ENCODE data around the gene KCNMA1.
"Not testable (repeated sequence)": the region's sequence is repeated elsewhere in the genome, so short reads cannot be mapped to it uniquely, and the experiment has no call there.

The KCNMA1 gene

DNA sequence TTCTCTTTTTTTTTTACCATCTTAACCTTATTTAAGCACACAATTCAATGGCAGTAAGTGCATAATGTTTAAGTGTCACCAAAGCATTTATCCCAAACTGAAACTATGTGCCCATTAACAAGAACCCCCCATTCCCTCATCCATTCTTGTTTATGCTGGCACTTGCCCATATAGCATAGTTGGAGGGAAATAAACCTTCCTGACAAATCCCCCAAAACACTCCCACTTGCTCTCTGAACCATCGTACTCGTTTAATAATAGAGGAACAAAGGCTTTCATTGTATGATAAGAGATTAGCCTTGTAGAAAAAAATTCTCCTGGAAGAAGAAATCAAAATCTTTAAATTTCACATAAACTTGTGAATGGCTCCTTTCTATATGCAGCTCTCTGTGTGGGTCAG, 26.4 kb upstream of the KCNMA1 start:
- DNase-seq (ENCODE audit: low read depth in 1 of 2, low spot score in 1 of 2) = no peak

DNA sequence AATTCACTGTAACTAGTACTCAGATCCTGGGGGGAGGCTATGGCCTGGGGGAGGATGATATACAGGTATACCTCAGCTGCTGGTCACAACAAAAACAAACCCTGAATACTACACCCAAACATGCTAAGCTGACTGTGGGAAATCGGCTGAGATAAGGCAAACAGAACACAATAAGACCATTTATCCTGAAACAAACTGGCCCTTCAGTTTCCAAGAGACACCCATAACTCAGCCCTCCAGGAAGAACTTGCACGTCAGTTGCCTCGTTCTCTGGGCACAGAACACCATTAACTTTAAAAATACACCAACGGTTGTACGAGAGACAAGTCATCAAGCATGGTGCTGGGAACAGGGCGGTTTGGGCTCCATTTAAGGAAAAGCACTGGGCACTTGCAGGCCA, 24.1 kb upstream of the KCNMA1 start:
- no peak for DNase-seq (ENCODE audit: low read depth in 1 of 2, low spot score in 1 of 2)

DNA sequence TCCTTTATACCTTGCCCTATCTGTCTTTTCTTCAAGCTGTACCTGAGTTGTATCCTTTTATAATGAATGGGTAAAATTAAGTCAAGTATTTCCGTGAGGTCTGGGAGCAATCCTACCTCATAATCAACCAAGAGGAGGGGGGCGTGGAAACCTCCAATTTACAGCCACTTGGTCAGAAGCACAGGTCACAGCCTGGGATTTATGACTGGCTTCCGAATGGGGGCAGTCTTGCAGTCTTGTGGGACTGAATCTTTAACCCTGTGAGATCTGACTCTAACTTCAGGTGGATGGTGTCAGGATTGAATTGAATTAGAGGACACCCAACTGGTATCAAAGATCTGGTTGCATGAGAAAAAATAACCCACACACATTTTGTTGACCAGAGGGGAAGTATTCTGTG, 23.5 kb upstream of the KCNMA1 start:
- DNase-seq (ENCODE audit: low read depth in 1 of 2, low spot score in 1 of 2) = no peak

DNA sequence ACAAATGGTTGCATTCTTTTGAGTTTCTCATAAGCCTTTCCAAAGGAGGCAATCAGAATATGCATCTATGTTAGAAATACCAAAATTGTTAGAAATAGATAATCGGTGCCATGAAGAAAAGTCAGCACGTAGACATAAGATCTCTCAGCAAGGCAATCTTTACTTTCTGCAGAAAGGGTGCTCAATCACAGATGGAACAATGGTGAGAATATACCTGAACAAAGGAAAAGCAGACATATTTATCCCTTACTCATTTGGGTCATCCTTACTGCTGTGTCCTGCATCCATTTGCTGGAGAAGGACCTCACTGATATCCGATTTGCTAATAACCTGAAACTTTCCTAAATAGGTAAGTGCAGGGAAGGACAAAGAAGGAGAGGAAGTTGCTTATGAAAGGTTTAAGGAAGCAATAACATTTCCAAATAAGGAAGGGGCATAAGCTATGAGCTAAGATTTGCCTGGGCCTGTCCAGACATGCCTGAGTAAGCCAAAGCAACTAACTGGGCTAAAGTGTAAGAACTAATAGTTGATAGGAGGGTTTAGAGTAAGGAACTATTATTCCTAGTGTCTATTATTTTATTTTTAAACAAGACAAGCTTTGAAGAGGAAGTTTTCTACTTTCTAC, 21.6 kb upstream of the KCNMA1 start:
- DNase-seq (ENCODE audit: low read depth in 1 of 2, low spot score in 1 of 2) = not testable (repeated sequence)

DNA sequence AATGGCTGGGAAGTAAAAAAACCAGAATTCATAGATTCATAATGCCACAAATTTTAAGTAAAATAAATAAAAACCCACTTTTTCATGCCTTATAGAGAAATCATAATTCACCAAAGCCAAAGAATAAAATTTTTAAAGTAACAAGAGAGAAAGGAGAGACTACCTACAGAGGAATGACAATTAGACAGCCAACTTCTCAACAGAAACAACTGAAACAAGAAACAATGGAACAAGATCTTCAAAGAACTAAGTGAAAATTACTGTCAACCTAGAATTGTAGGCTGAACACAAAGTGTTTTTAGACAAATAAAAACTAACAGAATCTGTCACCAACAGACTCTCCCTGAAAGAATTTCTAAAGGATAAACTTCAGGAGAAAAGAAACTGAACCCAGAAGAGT, 15.6 kb upstream of the KCNMA1 start:
- no peak for DNase-seq (ENCODE audit: low read depth in 1 of 2, low spot score in 1 of 2)

DNA sequence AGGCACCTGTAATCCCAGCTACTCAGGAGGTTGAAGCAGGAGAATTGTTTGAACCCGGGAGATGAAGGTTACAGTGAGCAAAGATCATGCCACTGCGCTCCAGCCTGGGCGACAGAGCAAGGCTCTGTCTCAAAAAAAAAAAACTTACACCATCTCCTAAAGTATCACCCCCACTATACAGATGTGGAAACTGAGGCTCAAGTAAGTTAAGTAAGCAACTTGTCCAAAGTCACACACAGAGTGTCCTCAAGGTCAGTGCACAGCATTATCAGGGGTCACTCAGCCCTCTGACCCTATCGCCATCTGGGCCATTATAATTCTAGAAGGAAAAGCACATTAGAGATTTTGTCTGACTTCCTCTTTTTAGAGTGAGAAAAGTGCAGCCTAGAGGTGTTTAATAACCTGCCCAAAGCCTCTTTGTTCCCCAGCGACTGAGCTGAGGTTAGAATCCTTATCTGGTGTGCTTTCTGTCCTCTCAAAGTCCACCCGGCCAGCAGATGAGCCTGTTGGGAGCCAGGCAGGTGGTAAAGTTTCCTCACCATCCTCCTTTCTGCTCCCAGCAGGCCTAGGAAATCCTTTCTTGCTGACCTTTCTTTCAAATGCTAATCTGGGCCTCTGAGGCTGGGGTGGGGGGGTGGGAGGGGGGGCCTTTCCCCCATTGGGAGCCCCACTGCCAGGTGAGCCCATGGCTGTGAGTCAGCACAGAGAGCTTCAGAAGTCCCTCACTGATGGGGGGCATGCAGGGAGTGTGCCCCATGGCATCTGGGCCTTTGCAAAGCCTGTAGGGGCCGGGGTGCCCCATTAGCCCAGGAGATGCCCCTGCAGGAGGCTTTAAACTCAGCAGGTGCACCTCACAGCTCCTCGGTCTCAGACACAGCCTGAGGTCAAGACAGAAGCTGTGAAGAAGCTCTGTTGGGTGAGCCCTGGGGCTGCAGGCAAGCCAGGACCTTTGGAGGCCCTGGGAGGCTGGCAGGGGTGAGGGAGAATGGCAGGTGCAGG, 12.0 kb upstream of the KCNMA1 start:
- DNase-seq (ENCODE audit: low read depth in 1 of 2, low spot score in 1 of 2) = no peak

DNA sequence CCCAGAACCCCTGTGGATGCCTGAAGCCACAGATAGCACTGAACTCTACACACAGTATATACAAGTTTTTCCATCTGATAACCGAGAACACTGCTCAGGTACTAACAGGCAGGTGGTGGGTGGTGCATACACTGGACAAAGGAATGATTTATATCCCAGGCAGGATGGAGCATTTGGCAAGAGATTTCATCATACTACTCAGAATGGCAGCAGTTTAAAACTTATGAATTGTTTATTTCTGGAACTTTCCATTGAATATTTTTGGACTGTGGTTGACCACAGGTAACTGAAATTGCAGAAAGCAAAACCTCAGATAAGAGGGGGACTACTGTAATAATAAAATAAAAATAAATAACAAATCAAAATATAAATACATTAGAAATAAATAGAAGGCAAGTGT, 10.9 kb upstream of the KCNMA1 start:
- no peak for DNase-seq (ENCODE audit: low read depth in 1 of 2, low spot score in 1 of 2)

DNA sequence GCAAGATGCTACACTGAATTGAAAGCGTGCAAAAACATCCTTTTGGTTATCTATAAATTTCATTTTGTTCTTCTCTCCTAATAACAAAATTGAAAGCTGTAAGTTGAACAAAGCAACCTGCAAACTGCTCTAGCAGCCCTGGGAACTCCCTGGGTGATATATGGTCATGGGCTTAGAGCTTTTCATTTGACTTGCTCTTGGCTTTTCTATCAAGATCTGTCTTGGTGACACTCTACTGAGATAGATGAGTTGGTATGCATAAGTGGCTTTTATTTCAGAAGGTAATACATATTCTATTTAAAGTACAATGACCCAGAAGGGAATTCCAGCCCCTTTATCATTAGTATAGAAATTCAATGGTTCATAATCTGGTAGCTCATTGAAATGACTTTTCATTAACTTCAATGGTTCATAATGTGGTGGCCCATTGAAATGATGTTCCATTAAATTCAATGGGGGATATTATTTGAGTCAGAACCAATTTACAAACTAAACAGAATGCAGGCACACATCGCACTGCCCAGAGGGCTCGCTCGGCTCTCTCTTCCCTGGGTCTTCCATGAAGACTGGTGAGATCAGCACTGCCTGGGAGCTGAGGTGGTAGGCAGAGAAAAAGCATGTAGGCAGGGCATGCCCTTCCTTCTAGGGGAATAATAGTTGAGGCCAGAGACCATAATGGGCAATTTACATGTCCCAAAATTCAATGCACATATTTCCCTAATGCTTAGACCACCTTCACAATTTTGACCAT, 10.1 kb upstream of the KCNMA1 start:
- no peak for DNase-seq (ENCODE audit: low read depth in 1 of 2, low spot score in 1 of 2)

DNA sequence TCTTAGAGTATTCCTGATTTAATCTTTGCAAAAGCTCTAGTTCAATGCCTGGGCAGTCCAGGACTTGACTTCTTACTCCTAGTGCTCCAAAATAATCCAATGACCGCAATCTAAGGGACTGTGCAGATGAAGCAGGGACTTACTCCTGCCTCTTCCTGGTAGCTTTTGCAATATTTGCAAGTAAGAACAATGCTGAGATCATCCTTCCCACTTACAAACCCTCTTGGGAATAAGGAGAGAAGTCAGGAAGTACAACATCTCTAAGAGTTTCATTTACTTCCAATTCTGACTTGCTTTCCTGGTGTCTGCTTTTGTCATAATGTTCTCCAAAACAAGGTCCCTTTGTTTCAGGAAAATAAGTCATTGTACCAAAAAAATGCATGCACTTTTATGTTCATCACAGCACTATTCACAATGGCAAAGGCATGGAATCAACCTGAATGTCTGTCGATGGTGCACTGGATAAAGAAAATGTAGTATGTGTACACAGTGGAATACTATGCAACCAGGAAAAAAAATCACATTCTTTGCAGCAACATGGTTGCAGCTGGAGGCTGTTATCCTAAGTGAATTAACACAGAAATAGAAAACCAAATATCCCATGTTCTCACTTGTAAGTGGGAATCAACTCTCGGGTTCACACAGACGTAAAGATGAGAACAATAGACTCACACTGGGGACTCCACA, 7.1 kb upstream of the KCNMA1 start:
- no peak for DNase-seq (ENCODE audit: low read depth in 1 of 2, low spot score in 1 of 2)

DNA sequence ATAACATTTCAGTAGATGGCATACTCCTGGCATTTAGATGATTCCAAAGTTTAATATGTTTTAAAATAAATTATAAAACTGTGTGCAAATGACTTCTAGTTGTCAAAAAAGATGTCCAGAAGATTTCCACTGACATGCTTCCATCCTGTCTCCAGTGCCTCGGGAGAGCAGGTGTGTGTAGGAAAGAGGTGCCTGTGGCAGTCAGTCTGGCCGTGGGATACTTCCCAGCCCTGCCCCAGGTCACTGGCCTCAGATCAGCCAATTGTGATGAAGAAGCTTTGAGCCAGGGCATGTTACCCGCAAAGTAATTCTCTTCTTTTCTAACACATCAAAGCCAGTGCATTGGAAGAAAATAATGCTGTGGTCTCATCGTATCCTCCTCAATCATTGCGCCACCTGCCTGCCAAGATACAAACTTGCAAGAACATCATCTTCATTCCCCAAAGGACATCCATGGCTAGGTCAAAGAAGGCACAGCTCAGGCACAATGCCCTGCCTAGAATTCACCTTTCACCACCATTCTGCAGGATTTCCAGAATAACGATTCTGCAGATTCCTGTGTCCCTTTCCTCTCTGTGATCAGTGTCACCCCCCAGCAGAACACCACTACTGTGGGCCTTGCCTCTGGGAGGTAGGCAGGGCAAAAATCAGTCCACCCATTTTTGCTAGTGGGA, 6.3 kb upstream of the KCNMA1 start:
- no peak for DNase-seq (ENCODE audit: low read depth in 1 of 2, low spot score in 1 of 2)

DNA sequence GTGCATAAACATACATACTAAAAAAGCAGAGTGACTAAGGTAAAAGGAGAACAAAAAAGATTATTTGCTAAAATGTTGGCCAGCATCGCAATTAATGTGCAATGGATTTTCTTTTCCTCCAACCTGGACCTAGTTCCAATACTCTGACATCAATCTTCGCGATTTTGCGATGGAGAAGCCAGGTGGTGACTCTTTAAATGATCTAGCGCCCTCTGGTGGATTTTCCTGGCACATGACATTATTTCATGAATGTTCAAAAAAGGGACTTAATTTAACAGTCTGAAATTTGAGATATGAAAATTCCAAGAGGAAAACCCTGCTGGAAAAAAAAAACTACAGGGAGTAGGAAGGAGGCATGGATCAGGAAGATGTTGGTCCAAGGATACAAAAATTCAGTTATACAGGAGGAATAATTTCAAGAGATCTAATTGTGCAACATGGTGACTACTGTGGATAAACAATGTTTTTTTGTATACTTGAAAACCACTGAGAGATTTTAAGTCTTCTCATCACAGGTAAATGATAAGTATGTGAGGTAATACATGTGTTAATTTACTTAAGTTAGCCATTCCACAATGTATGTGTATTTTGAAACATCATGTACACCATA, 4.3 kb upstream of the KCNMA1 start:
- peak in 1 of 2 donors; percentile 9 for DNase-seq (ENCODE audit: low read depth in 1 of 2, low spot score in 1 of 2)

DNA sequence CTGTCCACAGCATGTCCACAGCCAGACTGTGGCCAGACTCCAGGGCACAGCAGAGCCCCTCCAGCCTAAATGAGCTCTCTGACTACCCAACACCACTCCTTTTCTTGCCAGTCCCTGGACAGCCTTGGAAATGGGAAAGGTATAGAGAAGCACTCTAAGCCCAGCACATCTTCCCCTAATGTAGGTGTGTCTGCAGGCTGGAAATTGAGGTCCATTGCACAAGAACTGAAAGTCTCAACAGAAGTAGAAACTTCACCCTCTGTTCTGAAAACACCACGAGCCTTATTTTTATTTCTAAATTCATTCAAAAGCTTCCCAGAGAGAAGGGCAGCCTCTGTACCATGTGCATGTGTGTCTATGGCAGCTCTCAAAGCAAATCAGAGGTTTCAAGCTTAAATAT, 3.7 kb upstream of the KCNMA1 start:
- DNase-seq (ENCODE audit: low read depth in 1 of 2, low spot score in 1 of 2) = no peak

DNA sequence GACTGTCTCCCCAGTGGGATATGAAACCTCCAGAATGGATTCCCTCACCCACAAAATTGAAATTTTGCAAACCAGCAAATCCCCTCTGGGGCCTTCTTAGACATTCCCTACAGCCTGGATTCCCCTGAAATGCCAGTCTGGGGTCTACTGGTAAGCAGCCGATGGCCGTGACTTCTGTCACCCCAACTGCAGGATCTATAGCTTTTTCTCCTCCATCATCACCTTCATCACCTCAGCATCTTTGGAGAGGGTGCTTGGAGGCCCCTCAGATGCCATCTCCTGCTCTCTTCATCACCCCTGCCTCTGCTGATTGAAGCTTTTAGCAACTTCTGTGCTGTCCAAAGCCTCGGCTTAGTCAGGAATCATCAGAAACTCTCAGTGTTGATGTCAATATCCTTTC, 2.6 kb upstream of the KCNMA1 start:
- DNase-seq (ENCODE audit: low read depth in 1 of 2, low spot score in 1 of 2) = no peak

DNA sequence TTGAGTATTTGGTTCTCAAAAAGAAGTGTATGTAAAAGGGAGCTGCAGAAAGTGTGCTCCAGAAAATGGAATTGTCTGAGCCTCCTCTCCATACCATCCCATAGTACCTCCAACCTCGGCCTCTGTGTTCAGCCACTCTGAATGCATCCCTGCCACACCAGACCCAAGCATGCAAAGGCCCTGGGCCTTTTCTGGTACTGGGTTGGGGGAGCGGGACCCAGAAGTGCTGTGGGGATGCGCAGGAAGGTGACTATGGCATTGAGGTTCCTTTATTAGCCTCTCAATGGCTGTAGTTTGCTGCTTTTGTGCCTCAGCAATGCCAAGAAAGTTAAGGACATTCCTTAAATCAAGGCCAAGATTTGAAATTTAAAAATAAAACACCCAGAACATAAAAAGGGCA, 2.1 kb upstream of the KCNMA1 start:
- DNase-seq (ENCODE audit: low read depth in 1 of 2, low spot score in 1 of 2) = no peak

DNA sequence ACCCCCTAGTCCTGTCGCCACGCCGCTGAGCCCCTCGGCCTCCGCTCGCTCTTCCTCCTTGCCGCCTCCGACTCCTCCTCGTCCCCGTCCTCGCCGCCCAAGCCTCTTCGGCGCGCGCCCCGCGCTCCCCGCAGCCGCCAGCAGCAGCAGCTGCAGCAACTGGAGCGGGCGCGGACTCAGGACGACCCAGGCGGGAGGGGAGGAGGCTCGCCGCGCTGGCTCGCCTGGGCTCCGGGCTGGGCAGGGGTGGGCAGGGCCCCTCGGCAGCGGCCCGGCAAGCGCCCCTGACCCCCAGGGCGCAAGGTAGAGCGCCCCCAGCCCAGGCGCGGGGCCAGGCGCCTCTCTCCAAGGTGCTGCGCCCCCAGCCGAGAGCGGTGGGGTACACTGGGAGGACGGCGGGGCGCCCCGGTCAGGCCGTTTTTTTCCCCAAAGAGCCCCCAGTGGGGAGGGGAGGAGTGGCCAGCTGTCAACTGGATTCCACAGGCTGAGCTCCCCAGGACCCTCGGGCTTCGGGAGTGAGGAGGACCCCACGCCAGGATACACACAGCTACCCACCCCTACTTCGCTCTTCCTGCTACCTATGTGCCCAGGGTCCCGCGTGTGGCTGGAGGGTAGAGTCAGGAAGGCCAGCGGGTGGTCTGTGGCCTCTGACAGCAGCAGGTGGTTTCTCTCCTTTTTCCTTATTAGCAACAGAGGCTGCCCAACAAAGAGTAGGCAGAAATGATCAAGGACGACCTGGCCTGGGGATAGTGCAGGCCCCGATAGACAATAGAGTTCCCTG, 903 bp upstream of the KCNMA1 start:
- DNase-seq (ENCODE audit: low read depth in 1 of 2, low spot score in 1 of 2) = no peak

DNA sequence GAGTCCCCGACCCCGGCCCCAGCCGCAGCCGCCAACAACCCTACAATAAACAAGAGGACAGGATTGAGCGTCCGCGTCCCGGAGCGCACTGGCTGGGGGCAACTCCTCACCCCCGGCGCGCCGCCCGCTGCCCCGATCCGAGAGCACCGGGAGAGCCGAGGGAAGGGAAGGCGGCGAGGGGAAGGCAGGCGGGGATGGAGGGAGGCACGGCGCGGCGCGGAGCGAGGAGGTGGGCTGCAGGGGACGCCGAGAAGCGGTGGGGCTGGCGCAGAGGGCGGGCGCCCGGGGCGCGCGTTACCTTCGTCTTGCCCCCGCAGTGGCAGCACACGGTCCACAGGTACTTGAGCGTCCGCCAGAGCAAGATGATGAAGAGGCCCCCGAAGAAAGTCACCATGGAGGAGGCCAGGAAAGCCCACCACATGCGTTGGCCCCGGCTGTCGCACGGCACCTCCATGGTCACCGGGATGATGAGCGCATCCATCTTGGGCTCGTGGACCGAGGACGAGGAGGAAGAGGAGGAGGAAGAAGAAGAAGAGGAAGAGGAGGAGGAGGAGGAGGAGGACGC, 559 bp downstream of the KCNMA1 start:
- DNase-seq (ENCODE audit: low read depth in 1 of 2, low spot score in 1 of 2) = no peak

DNA sequence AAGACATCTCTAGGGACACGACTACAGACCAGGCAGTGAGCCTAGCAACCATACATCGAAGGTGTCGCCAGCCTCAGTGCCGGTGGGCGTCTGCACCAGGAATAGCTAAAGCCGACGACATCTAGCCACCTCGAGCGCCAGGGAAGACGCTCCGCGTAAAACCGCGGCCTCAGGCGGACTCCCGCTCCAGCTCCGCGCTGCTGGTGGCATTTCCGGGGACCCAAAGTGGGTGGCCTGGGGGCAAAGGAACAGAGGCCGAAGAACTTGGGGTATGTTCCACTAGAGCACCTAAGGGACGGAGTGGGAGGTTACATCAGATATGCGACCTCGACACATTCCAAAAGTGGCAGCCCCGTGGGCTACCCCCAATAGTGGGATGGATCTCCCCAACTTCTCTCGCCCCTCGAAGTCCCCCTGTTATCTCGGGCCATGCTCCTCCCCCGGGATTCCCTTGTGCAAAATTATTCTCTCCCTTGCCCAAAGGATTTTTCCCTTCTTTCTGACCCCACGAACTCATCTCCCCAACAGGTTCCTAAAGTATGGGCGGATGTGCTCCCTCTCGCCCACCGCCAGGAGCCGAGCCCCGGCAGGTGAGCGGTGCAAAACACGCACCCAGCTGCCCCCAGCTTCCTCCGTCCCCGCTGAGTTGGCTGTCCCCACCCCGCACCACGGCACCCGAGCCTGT, 1.2 kb downstream of the KCNMA1 start:
- no peak for DNase-seq (ENCODE audit: low read depth in 1 of 2, low spot score in 1 of 2)

DNA sequence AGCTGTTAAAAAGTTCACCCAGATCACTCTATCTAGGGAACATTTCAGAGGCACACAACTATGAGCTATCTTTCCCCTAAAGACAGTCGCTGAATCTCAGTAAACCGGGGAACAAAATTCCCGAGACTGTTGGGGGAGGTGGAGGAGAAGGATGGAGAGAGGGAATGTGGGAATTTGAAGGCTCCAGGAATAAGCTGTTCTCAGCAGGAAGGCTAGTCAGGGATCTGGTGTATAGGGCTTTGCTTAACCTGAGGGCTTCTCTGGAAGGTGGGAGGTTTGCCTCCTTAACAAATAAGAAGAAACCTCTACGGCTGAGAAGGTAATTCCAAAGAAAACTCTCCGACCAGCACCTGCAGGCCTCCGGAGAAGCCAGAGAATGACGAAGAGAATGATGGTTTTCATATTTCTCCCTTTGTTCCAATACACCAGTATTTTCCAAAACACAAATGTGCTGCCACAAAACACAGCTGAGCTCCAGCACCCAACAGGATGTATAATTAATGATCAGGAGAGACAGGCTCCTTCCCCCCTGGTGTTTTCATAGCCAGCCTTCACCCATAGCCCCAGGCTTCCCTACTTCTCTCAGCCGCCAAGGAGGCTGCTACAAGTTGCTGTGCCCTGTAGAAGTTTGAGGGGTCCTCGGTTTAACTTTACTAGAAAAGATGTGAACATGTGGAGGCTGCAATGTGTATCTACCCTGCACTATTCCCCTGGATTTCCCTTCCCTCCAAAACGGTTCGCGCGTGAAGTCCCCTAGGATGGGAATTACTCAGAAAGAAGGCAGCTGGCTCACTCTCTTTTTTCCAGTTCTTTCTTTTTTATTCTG, 2.0 kb downstream of the KCNMA1 start:
- no peak for DNase-seq (ENCODE audit: low read depth in 1 of 2, low spot score in 1 of 2)

Data from activated T-helper 1 cell treated with anti-CD3 and anti-CD28 coated beads, Interleukin-2, amount 50 U/mL, for 16 hours (primary cell).